ENCODE measurements around the gene RAB29. TPM values are rescaled to one million over a fixed set of nuclear protein-coding genes. Genes with fewer than 3 reads are reported as not detected.
A peak's percentile ranks its signal among the peaks of the same experiment; 100 is the strongest.

RAB29 gene
- total RNA-seq, 2 experiments from 2014 or later = 67.6 to 72.3 TPM

DNA sequence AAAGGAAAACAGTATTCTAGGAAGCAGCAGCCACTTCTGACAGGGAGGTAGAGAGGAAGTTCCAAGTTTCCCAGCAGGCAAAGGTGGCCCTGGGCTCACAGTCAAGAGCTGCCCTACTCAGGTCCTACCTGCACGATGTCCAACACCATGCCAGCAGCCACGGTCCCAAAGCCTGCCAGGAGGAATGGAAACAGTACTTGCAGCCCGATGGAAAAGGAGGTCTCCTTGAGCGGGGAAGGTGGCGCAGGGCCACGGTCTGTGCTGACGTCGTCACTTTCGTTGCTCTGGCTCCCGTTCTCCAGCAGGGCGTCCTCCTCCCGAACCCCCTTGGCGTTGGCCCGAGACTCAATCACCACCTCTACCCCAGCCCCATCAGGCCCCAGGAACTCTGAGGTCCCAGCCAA lies 34.7 kb upstream of the RAB29 start:
- ChIA-PET POLR2A (interaction anchor here (1.4 kb wide), 1 partner anchor 40 kb away, joined by 5 read pairs; the partner anchor contains the start of gene PM20D1), CTCF (no interaction called here)
- Mint-ChIP-seq H3K27ac (no peak overlapping the region), H3K4me3 (no peak overlapping the region), H3K36me3 (ENCODE audit: low read depth) (peaks cover 30% of the 10 kb centered on the region), H3K4me1 (peaks cover 69% of the 10 kb centered on the region), H3K27me3 (peaks cover 13% of the 10 kb centered on the region), H3K9me3 (no peaks in the 10 kb centered on the region)
- no peak for DNase-seq

DNA sequence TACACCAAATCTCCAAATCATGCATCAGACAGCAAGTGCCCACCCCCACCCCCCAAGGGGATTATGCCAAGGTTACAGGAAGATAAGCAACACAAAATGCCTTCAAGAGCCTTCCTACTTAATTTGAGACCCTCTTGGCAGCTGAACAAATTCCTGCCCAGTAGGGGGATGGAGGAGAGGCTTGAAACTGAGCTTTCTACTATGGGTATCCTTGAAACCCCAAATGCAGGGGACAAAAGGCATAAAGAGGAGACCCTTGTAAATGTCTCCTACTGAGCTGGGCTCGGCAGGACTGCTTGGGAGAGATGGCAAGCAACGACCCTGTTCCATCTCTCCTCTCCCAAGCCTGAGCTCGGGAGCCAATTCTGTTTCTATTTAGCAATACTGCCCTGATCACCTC lies 34.2 kb upstream of the RAB29 start:
- H3K27me3 Mint-ChIP-seq = peaks cover 9% of the 10 kb centered on the region
- no peak overlapping the region for H3K27ac Mint-ChIP-seq
- H3K36me3 Mint-ChIP-seq (ENCODE audit: low read depth) = peaks cover 31% of the 10 kb centered on the region
- DNase-seq = no peak
- ChIA-PET CTCF (no interaction called here), POLR2A (no interaction called here)
- no peaks in the 10 kb centered on the region for H3K9me3 Mint-ChIP-seq
- H3K4me3 Mint-ChIP-seq = no peak overlapping the region
- H3K4me1 Mint-ChIP-seq = peaks cover 73% of the 10 kb centered on the region

DNA sequence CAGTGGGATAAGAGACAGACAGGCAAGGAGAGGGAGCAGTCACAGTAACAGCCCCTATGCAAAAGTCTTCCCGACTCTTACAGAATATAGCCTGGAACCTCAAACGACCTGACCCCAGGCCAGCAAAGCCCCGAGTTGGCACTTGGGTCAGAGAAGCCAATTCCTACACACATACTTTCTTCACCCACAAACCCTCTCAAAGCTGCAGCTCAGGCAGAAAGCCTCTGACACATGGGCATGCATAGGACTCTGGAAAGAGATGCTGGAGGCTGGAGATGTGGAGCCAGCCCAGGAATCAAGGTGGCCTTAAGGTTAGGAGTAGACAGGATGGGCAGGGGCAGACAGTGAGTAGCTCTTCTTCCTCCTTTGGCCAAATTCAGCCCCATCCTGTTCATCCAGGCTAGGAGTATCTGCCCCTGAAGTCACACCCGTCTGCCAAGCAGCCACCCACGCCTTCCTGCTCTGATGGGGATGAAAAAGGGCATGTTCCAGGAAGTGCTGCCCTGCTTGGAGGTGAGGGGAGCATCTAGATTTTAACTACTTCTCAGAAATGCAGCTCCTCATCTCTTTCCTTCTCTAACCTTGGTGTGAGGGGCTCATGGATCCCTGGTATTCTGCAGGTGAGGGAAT lies 29.9 kb upstream of the RAB29 start:
- Mint-ChIP-seq H3K27ac (peak overlapping the region; percentile 44), H3K9me3 (no peaks in the 10 kb centered on the region), H3K4me3 (no peak overlapping the region), H3K4me1 (peaks cover 51% of the 10 kb centered on the region), H3K36me3 (ENCODE audit: low read depth) (peaks cover 24% of the 10 kb centered on the region), H3K27me3 (no peaks in the 10 kb centered on the region)
- ChIA-PET POLR2A (interaction anchor here (0.8 to 1.3 kb wide), 4 partner anchors 9 to 56 kb away, joined by 3 to 4 read pairs (median 4); partner anchors contain the start of gene NUCKS1), CTCF (interaction anchor here (0.6 to 2.3 kb wide), 5 partner anchors 8 to 172 kb away, joined by 3 to 11 read pairs (median 3); no protein-coding TSS in a partner anchor)
- peak; percentile 33 for DNase-seq

DNA sequence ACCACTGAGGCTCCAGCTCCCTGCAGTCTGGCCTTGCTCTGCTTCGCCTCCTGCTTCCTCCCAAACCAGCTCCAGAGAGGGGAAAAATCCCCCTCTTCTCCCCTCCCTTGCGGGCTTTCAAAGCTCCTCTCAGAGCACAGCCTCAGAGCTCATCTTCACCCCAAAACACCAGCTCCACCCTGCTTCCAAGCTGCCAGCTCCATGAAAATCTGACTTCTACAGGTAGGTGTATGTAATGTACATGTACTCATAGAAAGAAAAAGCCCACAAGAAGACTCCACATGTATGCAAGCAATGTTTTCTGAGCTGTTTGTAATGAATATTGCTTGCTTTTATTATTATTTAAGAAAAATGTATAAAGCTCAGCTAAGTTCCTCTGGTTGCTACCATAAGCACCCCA lies 29.3 kb upstream of the RAB29 start:
- Mint-ChIP-seq H3K4me3 (no peak overlapping the region), H3K9me3 (no peaks in the 10 kb centered on the region), H3K36me3 (ENCODE audit: low read depth) (peaks cover 18% of the 10 kb centered on the region), H3K27me3 (no peaks in the 10 kb centered on the region), H3K27ac (peak overlapping the region; percentile 16), H3K4me1 (peaks cover 48% of the 10 kb centered on the region)
- no peak for DNase-seq
- CTCF ChIA-PET = interaction anchor here (0.9 to 2.3 kb wide), 4 partner anchors 9 to 173 kb away, joined by 3 to 11 read pairs (median 4); no protein-coding TSS in a partner anchor
- POLR2A ChIA-PET = interaction anchor here (0.8 to 1.3 kb wide), 3 partner anchors 9 to 55 kb away, joined by 3 to 4 read pairs (median 3); partner anchors contain the start of gene NUCKS1

DNA sequence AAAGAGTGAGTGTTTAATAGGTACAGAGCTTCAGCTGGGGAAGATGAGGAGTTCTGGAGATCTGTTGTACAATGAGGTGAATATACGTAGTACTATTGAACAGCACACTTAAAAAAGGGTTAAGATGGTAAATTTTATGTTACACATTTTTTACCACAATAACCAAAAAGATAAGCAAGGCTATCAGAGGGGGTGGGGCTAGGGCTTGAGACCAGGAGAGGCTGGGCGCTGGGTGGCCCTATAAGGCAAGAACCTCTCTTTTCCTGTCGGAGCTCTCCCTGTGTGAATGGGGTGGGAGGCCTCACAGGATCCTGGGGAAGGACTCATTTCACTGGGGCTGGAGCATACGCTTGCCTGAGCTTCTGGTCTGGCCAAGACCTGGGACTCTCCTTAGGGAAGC lies 28.7 kb upstream of the RAB29 start:
- no peak overlapping the region for H3K4me3 Mint-ChIP-seq
- H3K27ac Mint-ChIP-seq = no peak overlapping the region
- DNase-seq = no peak
- POLR2A ChIA-PET = no interaction called here
- CTCF ChIA-PET = interaction anchor here (1.4 to 2.3 kb wide), 2 partner anchors 8 to 11 kb away, joined by 3 to 11 read pairs; no protein-coding TSS in a partner anchor
- no peaks in the 10 kb centered on the region for H3K27me3 Mint-ChIP-seq
- peaks cover 44% of the 10 kb centered on the region for H3K4me1 Mint-ChIP-seq
- H3K36me3 Mint-ChIP-seq (ENCODE audit: low read depth) = peaks cover 14% of the 10 kb centered on the region
- H3K9me3 Mint-ChIP-seq = no peaks in the 10 kb centered on the region

DNA sequence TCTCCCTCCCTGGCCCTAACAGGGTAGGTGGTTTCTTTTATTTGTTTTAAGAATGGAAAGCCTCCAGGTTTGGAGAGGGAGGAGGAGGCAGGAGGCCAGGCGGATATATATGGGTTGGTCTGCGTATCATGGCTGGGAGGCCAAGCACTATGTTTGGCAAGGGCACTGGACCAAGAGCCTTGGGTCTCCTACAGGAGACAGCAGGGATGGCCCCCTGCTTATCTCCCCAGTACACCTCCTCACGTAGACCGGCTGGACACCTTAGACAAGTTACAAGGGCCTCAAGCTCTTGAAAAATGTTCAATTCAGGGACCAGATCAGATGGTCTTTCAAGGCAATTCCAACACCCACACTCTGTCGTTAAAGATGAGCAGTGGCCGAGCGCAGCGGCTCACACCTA lies 26.8 kb upstream of the RAB29 start:
- POLR2A ChIA-PET = no interaction called here
- Mint-ChIP-seq H3K9me3 (no peaks in the 10 kb centered on the region), H3K27me3 (no peaks in the 10 kb centered on the region), H3K4me3 (no peak overlapping the region), H3K27ac (no peak overlapping the region), H3K36me3 (ENCODE audit: low read depth) (peaks cover 7% of the 10 kb centered on the region), H3K4me1 (peaks cover 38% of the 10 kb centered on the region)
- CTCF ChIA-PET = no interaction called here
- no peak for DNase-seq

DNA sequence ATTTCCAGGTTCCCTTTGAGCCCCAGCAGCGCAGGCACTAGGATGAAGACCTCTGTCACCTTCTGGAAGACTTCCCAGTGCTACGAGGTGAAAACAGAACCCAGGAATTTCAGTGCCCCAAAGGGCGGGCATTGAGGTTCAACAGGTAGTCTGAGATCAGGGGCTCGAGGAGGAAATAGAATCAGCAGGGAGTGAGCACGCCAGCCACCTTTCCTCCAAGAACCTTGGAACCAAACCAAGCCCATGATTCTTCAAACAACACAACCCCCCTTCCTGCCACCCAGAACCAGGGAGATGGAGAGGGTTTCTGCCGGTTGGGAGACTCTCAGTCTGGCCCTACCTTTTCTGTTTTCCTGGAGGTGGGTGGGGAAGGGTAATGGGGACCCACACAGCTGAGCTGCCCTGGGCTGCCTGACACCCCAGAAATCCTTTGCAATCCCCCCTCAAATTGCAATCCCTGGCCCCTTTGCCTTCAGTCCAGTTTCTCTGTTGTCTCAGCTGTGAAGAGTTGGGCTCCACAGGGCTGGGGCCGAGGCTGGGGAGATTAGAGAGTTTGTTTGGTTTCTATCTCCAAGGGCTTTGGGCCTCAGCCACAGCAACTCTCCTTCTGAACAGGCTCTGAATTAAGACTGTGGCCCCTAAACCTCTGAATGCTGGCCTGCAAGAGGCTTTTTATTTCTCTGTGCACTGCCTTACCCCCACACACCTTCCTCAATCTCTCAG lies 25.9 kb upstream of the RAB29 start:
- Mint-ChIP-seq H3K27me3 (no peaks in the 10 kb centered on the region), H3K27ac (no peak overlapping the region)
- CTCF ChIA-PET = no interaction called here

DNA sequence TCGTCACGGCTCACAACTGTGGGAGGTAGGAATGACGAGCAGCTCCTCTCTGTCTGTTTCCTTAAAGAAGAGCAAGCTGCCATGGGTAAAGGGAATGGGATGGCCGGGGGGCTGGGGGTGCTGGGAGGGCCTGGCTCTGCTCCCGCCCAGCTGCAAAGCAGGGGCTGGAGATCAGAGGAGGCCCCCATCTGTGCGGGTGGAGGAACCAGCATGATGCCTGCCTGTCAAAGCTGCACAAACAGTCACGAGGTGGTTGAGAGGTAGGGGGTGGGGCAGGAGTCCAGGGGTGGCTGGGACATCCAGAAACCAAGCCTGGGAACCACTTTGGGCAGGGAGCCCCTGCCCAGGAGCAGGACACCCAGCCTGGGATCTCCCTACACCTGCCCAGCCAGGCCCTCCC lies 25.1 kb upstream of the RAB29 start:
- H3K27me3 Mint-ChIP-seq = no peaks in the 10 kb centered on the region
- POLR2A ChIA-PET = no interaction called here
- no peak overlapping the region for H3K27ac Mint-ChIP-seq
- no peaks in the 10 kb centered on the region for H3K9me3 Mint-ChIP-seq
- peaks cover 4% of the 10 kb centered on the region for H3K36me3 Mint-ChIP-seq (ENCODE audit: low read depth)
- H3K4me3 Mint-ChIP-seq = no peak overlapping the region
- no peak for DNase-seq
- peaks cover 22% of the 10 kb centered on the region for H3K4me1 Mint-ChIP-seq
- CTCF ChIA-PET = no interaction called here

More for the DNA sequence above, 25.9 kb upstream of the RAB29 start:
- Mint-ChIP-seq H3K4me1 (peaks cover 30% of the 10 kb centered on the region), H3K36me3 (ENCODE audit: low read depth) (peaks cover 4% of the 10 kb centered on the region), H3K4me3 (no peak overlapping the region), H3K9me3 (no peaks in the 10 kb centered on the region)
- POLR2A ChIA-PET = no interaction called here
- DNase-seq = no peak

DNA sequence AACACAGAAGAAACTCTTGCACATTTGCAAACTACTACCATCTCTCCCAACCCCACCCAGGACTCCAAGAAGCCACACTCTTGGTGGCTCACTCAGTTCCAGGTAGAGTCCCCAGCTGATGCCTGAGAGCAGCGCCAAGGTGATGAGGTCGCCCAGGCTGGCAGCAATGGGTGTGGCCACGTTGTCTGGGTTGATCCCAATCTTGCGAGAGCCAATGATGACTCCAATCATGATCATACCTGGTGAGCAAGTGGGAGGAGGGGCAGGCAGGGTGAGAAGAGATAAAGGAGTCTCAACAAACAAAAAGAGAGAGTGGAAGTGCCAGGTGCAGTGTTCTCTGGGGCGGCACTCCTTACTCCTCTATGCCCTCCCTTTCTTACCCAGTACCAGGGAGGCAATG lies 23.3 kb upstream of the RAB29 start:
- no peak overlapping the region for H3K4me3 Mint-ChIP-seq
- no peaks in the 10 kb centered on the region for H3K9me3 Mint-ChIP-seq
- H3K27me3 Mint-ChIP-seq = no peaks in the 10 kb centered on the region
- ChIA-PET CTCF (no interaction called here), POLR2A (no interaction called here)
- peaks cover 2% of the 10 kb centered on the region for H3K36me3 Mint-ChIP-seq (ENCODE audit: low read depth)
- H3K4me1 Mint-ChIP-seq = peaks cover 12% of the 10 kb centered on the region
- H3K27ac Mint-ChIP-seq = no peak overlapping the region
- DNase-seq = no peak

DNA sequence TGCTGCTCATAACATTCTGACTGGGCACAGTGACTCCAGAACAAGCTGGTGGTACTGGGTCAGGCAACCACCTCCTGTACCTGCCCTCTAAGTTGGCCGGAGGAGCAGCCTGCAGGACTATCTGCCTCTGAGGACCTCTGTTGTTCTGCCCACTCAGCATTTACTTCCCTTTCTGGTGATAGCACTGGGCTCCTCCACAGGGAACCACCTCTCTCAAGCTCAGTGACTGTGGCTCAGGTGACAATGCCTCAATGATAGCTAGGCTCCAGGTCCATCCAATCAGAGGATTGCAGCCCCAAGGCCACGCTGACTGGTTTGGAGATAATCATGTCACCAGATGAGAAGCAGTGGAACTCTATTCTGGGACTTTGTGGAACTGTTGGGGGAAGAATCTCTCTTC lies 21.9 kb upstream of the RAB29 start:
- no peak for DNase-seq
- peaks cover 12% of the 10 kb centered on the region for H3K4me1 Mint-ChIP-seq
- ChIA-PET CTCF (interaction anchor here (0.7 to 2.5 kb wide), 3 partner anchors 8 to 180 kb away, joined by 3 to 16 read pairs (median 3); no protein-coding TSS in a partner anchor), POLR2A (interaction anchor here (2.0 kb wide), 1 partner anchor 48 kb away, joined by 4 read pairs; no protein-coding TSS in a partner anchor)
- H3K27me3 Mint-ChIP-seq = no peaks in the 10 kb centered on the region
- peaks cover 2% of the 10 kb centered on the region for H3K36me3 Mint-ChIP-seq (ENCODE audit: low read depth)
- H3K4me3 Mint-ChIP-seq = no peak overlapping the region
- no peaks in the 10 kb centered on the region for H3K9me3 Mint-ChIP-seq
- H3K27ac Mint-ChIP-seq = no peak overlapping the region

DNA sequence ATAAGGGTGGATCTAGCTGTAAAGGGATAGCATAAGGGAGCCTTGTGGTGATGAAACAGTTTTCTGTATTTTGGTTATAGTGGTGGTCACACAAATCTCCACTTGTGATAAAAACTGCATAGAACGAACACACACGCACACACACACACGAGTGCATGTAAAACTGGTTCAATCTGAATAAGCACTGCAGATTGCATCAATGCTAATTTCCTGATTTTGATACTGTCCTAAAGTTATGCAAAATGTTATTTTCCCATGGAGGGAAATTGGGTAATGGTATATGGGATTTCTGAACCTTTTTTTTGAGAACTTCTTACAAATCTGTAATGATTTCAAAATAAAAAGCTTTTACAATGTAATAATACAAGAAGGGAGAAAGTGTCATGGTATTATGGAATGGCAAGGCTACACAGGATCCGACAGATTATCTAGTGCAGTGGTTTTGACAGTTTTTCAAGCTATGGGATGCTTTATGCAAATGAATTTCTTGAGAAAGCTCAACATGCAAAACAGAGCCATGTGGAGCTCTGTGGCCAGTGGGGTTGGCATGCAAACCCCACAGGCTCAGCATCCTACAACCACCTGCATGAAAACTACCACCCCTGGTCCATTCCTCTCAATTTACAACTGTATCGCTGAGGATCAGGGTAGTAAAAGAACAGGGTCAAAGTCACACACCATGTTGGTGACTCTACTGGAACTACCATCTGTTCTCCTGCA lies 18.9 kb upstream of the RAB29 start:
- CTCF ChIA-PET = interaction anchor here (0.6 to 5.4 kb wide), 4 partner anchors 12 to 631 kb away, joined by 3 to 118 read pairs (median 6); no protein-coding TSS in a partner anchor
- Mint-ChIP-seq H3K27me3 (no peaks in the 10 kb centered on the region), H3K4me3 (no peak overlapping the region), H3K4me1 (peaks cover 12% of the 10 kb centered on the region), H3K36me3 (ENCODE audit: low read depth) (peaks cover 6% of the 10 kb centered on the region), H3K27ac (no peak overlapping the region), H3K9me3 (no peaks in the 10 kb centered on the region)
- no peak for DNase-seq
- POLR2A ChIA-PET = no interaction called here

DNA sequence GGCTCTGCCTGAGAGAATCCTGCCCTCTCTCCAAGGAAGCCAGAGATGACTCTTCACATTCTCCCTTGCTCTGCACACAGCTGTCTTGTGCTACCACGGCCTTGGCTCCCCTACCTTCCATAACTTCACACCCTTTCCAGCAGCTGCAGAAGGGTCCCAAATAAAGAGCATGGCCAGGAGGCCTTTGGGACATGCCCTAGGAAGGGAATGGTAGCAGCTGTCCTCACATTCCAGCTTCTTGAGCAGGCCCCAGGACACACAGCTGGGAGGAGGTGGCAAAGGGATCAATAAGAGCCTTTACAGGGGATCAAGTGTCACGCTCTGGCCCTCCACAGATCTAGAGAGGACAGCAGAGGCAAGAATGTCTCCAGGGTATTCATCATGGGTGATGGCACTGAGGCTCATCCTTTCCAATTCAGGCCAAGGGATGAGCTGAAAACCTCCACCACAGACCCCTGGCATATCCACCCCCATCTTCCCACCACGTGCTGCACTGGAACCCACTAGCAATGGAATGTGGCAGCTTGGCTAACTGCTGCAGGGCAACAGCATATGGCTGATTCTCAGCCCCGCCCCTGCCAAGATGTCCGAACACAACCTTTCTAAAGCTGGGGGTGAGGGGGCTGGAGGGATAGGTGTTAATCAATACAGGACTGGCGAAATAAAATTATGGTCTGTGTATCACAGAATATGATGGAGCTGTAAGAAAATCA lies 17.8 kb upstream of the RAB29 start:
- ChIA-PET POLR2A (interaction anchor here (2.2 kb wide), 1 partner anchor 19 kb away, joined by 9 read pairs; no protein-coding TSS in a partner anchor), CTCF (interaction anchor here (0.5 to 5.4 kb wide), 11 partner anchors 10 to 184 kb away, joined by 3 to 118 read pairs (median 11); no protein-coding TSS in a partner anchor)
- DNase-seq = no peak
- H3K27ac Mint-ChIP-seq = no peak overlapping the region
- H3K27me3 Mint-ChIP-seq = no peaks in the 10 kb centered on the region
- no peak overlapping the region for H3K4me3 Mint-ChIP-seq
- peaks cover 5% of the 10 kb centered on the region for H3K4me1 Mint-ChIP-seq
- H3K36me3 Mint-ChIP-seq (ENCODE audit: low read depth) = peaks cover 6% of the 10 kb centered on the region
- no peaks in the 10 kb centered on the region for H3K9me3 Mint-ChIP-seq

Data from activated CD4-positive, alpha-beta memory T cell treated with anti-CD3 and anti-CD28 coated beads, Interleukin-2, amount 10 ng/mL, durations not matched to agents 7 days and 5 days (primary cell).